ENCODE data around the gene PVRIG.
A peak's percentile ranks its signal among the peaks of the same experiment; 100 is the strongest.
"Not testable (repeated sequence)": the region's sequence is repeated elsewhere in the genome, so short reads cannot be mapped to it uniquely, and the experiment has no call there.

PVRIG gene

GRCh38 chr7:100243385-100243784 lies 23.6 kb downstream of the PVRIG start:
- DNase-seq: not testable (repeated sequence)

GRCh38 chr7:100244988-100245605 lies 25.3 kb downstream of the PVRIG start:
- DNase-seq: not testable (repeated sequence)

- not testable (repeated sequence) for DNase-seq
These were observed 26.5 kb downstream of the PVRIG start for GRCh38 chr7:100246121-100246864.

- DNase-seq: not testable (repeated sequence)
These were observed 27.1 kb downstream of the PVRIG start for GRCh38 chr7:100246865-100247137.

- peak; percentile 65 to 77 for DNase-seq
These were observed 27.5 kb downstream of the PVRIG start for GRCh38 chr7:100247152-100247757.

- DNase-seq: no peak
These were observed 28.7 kb downstream of the PVRIG start for GRCh38 chr7:100248483-100248882.

GRCh38 chr7:100257017-100257416 lies 37.3 kb downstream of the PVRIG start:
- DNase-seq: no peak

GRCh38 chr7:100259984-100260383 lies 40.2 kb downstream of the PVRIG start:
- DNase-seq: not testable (repeated sequence)

- not testable (repeated sequence) for DNase-seq
These were observed 43.1 kb downstream of the PVRIG start for GRCh38 chr7:100262896-100263295.

- not testable (repeated sequence) for DNase-seq
These were observed 44.5 kb downstream of the PVRIG start for GRCh38 chr7:100264223-100264622.

GRCh38 chr7:100264669-100265165 lies 45.0 kb downstream of the PVRIG start:
- DNase-seq: not testable (repeated sequence)

- not testable (repeated sequence) for DNase-seq
These were observed 46.1 kb downstream of the PVRIG start for GRCh38 chr7:100265851-100266250.

GRCh38 chr7:100266576-100267354 lies 47.0 kb downstream of the PVRIG start:
- DNase-seq: no peak

- DNase-seq: no peak
These were observed 47.9 kb downstream of the PVRIG start for GRCh38 chr7:100267648-100268047.

- DNase-seq: not testable (repeated sequence)
These were observed 49.1 kb downstream of the PVRIG start for GRCh38 chr7:100268882-100269281.

GRCh38 chr7:100269306-100270045 lies 49.7 kb downstream of the PVRIG start:
- not testable (repeated sequence) for DNase-seq

GRCh38 chr7:100270046-100270918 lies 50.5 kb downstream of the PVRIG start:
- DNase-seq: not testable (repeated sequence)

Measured in NCI-H1930 (cell line).